Caco-2 (cell line): Measurements from ENCODE around the gene SECISBP2L. TPM values are rescaled to one million over a fixed set of nuclear protein-coding genes. Genes with fewer than 3 reads are reported as not detected.

Source experiments
- BruUV-seq: library from RNA; stranded (reverse); fragments of 400-500 nt; replicated peaks from 2 replicates; lab custom pipeline; 2021; lab: Mats Ljungman, UMichigan
- CTCF ChIA-PET: fragments of 300-600 bp; sonication (Branson Sonifier 250); formaldehyde crosslinking; loops from one replicate; lab custom pipeline; 2022; ENCODE audit warnings: antibody characterized with exemption; lab: Charles Lee
- POLR2A ChIA-PET: fragments of 300-600 bp; sonication (Branson Sonifier 250); formaldehyde crosslinking; loops from one replicate; lab custom pipeline; 2022; ENCODE audit warnings: antibody characterized with exemption; lab: Charles Lee
- DNase-seq, 2 experiments: peaks; one replicate each; pipeline versions ENCODE4 v3.0.0 to v3.0.0-alpha.2; 2020 to 2022
- H3K27me3 ChIP-seq: replicated peaks from 2 replicates; pipeline ENCODE4 v1.6.0; 2011; ENCODE audit warnings: low read length; ENCODE audit not compliant: control insufficient read depth, insufficient read depth
- H3K36me3 ChIP-seq: 2 replicates; pipeline ENCODE4 v1.5.1; 2011; ENCODE audit warnings: low read length; ENCODE audit not compliant: control insufficient read depth, insufficient read depth
- H3K4me1 ChIP-seq: fragments of 250-450 bp; sonication (Bioruptor Pico); 2 replicates; pipeline ENCODE4 v1.5.1; 2020; ENCODE audit warnings: mild to moderate bottlenecking
- H3K4me3 ChIP-seq: 2 replicates; pipeline ENCODE4 v1.5.1; 2011; ENCODE audit warnings: low read depth, mild to moderate bottlenecking, control low read depth, low read length
- H3K9me3 ChIP-seq: fragments of 250-450 bp; sonication (Bioruptor Pico); 2 replicates; pipeline ENCODE4 v1.5.1; 2020; ENCODE audit warnings: mild to moderate bottlenecking, moderate library complexity
- H3K27ac Mint-ChIP-seq: one replicate; pipeline ENCODE4 v1.8.0; 2022; ENCODE audit warnings: mixed read lengths; ENCODE audit not compliant: unreplicated experiment
- H3K27me3 Mint-ChIP-seq: one replicate; pipeline ENCODE4 v1.8.0; 2022; ENCODE audit warnings: mixed read lengths; ENCODE audit not compliant: insufficient read depth, unreplicated experiment
- H3K36me3 Mint-ChIP-seq: one replicate; pipeline ENCODE4 v1.8.0; 2022; ENCODE audit warnings: mild to moderate bottlenecking, mixed read lengths; ENCODE audit not compliant: insufficient read depth, unreplicated experiment
- H3K4me1 Mint-ChIP-seq: one replicate; pipeline ENCODE4 v1.8.0; 2022; ENCODE audit warnings: low read depth, mixed read lengths; ENCODE audit not compliant: unreplicated experiment
- H3K4me3 Mint-ChIP-seq: one replicate; pipeline ENCODE4 v1.8.0; 2022; ENCODE audit warnings: mild to moderate bottlenecking, moderate library complexity, mixed read lengths; ENCODE audit not compliant: unreplicated experiment
- H3K9me3 Mint-ChIP-seq: one replicate; pipeline ENCODE4 v1.8.0; 2022; ENCODE audit warnings: mixed read lengths; ENCODE audit not compliant: unreplicated experiment
- intact Hi-C: fragments of 100-400 bp; cut with micrococcal nuclease; formaldehyde crosslinking; loops from one replicate; pipeline ENCODE4 v1.10.0; 2022; ENCODE audit not compliant: unreplicated experiment
- total RNA-seq: library from RNA; stranded (reverse); gene quantifications from 2 replicates; pipeline ENCODE4 v1.2.3, GENCODE V29; 2022
- TF ChIP-seq, protein P1 (sequence below), 2 experiments: fragments of 200-600 bp in 1 of 2; IDR thresholded peaks; 1 replicate in 1 of 2; 2 replicates in 1 of 2; pipeline versions ENCODE4 v1.5.1 to v1.8.0; 2011 to 2022; ENCODE audit warnings: antibody characterized with exemption in 1 of 2, control low read depth in 1 of 2, inconsistent platforms in 1 of 2, low read depth in 1 of 2, low read length in 1 of 2, mild to moderate bottlenecking in 1 of 2, moderate library complexity in 1 of 2; ENCODE audit not compliant: insufficient read depth in 1 of 2, severe bottlenecking in 1 of 2, unreplicated experiment in 1 of 2

Gene SECISBP2L
- total RNA-seq, 1 experiment from 2014 or later, result 27.9 TPM

- ChIA-PET CTCF (no interaction called here), POLR2A (no interaction called here)
Observed at GRCh38 chr15:48985516-48985915, 60.7 kb downstream of the SECISBP2L start.

DNA sequence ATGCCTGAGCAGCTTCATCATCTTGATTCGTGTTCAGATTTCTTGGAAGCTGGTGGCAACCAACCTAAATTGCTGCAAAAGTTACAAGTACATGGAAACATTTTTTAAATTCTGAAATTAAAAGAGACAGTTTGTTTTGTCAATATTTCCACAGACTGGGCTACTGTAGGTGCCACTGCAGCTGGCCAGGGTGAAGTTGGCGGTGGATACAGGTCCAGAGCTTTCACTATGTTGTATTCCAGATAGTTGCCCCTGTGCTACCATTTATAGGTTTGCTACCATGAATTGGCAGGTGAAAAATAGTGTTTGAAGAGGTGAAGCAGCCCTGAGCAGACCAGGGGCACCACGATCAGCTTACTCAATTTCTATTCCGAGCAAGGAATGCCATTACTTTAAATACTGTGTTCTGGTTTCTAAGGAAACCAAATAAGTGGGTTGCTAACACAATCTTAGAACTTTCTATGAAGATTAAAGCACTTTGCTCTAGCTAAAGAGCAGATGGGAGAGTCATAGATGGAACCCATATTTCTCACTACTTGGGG lies 61.4 kb downstream of the SECISBP2L start:
- no TSS peak for BruUV-seq
- no peaks in the 10 kb centered on the region for H3K9me3 Mint-ChIP-seq
- H3K27ac Mint-ChIP-seq, result no peak overlapping the region
- Histone ChIP-seq H3K27me3 (no peaks in the 10 kb centered on the region), H3K9me3 (no peaks in the 10 kb centered on the region), H3K4me1 (no peaks in the 10 kb centered on the region), H3K36me3 (no peaks in the 10 kb centered on the region), H3K4me3 (no peak overlapping the region)
- no peaks in the 10 kb centered on the region for H3K4me1 Mint-ChIP-seq
- H3K27me3 Mint-ChIP-seq, result no peaks in the 10 kb centered on the region
- H3K4me3 Mint-ChIP-seq, result no peak overlapping the region
- H3K36me3 Mint-ChIP-seq, result peaks cover 7% of the 10 kb centered on the region
- TF ChIP-seq, protein P1, sequence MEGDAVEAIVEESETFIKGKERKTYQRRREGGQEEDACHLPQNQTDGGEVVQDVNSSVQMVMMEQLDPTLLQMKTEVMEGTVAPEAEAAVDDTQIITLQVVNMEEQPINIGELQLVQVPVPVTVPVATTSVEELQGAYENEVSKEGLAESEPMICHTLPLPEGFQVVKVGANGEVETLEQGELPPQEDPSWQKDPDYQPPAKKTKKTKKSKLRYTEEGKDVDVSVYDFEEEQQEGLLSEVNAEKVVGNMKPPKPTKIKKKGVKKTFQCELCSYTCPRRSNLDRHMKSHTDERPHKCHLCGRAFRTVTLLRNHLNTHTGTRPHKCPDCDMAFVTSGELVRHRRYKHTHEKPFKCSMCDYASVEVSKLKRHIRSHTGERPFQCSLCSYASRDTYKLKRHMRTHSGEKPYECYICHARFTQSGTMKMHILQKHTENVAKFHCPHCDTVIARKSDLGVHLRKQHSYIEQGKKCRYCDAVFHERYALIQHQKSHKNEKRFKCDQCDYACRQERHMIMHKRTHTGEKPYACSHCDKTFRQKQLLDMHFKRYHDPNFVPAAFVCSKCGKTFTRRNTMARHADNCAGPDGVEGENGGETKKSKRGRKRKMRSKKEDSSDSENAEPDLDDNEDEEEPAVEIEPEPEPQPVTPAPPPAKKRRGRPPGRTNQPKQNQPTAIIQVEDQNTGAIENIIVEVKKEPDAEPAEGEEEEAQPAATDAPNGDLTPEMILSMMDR (IDR thresholded peaks at IDR 0.05; ENCODE audit: insufficient read depth in 1 of 2, low read depth in 1 of 2, low read length in 1 of 2, severe bottlenecking in 1 of 2, unreplicated experiment in 1 of 2), result no peak
- ChIA-PET CTCF (no interaction called here), POLR2A (no interaction called here)
- DNase-seq, result no peak
- intact Hi-C loops, result no loop called here

More at GRCh38 chr15:48985516-48985915, 60.7 kb downstream of the SECISBP2L start:
- Mint-ChIP-seq H3K4me1 (no peaks in the 10 kb centered on the region), H3K9me3 (no peaks in the 10 kb centered on the region), H3K27me3 (no peaks in the 10 kb centered on the region), H3K4me3 (no peak overlapping the region), H3K27ac (no peak overlapping the region), H3K36me3 (peaks cover 7% of the 10 kb centered on the region)
- TF ChIP-seq, protein P1 (IDR thresholded peaks at IDR 0.05; ENCODE audit: insufficient read depth in 1 of 2, low read depth in 1 of 2, low read length in 1 of 2, severe bottlenecking in 1 of 2, unreplicated experiment in 1 of 2), result no peak
- Histone ChIP-seq H3K4me1 (no peaks in the 10 kb centered on the region), H3K27me3 (no peaks in the 10 kb centered on the region), H3K9me3 (no peaks in the 10 kb centered on the region), H3K36me3 (no peaks in the 10 kb centered on the region), H3K4me3 (no peak overlapping the region)
- no peak for DNase-seq
- intact Hi-C loops, result no loop called here
- BruUV-seq, result no TSS peak

DNA sequence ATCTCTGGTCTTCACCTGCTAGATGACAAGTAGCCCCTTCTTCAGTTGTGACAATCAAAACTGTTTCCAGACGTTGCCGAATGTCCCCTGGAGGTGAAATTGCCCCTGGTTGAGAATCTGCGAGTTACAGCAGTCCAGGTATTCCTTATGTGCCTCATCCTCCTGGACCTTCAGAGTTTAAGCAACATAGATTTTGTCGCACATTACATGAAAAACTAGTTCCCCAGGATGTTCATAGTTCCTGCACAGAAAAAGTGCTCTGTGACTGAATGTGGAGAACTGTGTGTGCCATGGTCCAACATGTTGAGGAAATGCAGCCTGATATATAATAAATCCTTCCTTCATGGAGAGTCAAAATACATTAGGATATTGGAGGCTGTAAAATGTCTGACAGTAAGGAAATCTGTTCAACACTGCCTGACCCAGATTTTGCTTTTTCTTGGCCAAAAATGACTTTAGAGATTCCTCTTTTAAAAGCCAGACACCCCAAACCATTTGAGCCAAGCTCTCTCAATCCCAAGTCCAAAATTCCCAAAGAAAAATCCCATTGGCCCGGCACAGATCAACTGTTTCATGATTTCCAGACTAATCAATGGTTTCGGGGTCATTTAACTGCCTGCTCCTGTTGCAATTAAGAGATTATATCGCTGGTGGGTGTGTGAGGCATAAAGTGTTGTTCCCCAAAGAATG lies 62.1 kb downstream of the SECISBP2L start:
- Mint-ChIP-seq H3K27me3 (no peaks in the 10 kb centered on the region), H3K36me3 (peaks cover 7% of the 10 kb centered on the region), H3K27ac (no peak overlapping the region), H3K4me1 (no peaks in the 10 kb centered on the region), H3K4me3 (no peak overlapping the region), H3K9me3 (no peaks in the 10 kb centered on the region)
- no peaks in the 10 kb centered on the region for H3K36me3 ChIP-seq
- BruUV-seq, result no TSS peak
- ChIA-PET POLR2A (no interaction called here), CTCF (no interaction called here)
- H3K9me3 ChIP-seq, result no peaks in the 10 kb centered on the region
- H3K27me3 ChIP-seq, result no peaks in the 10 kb centered on the region
- DNase-seq, result no peak
- no peaks in the 10 kb centered on the region for H3K4me1 ChIP-seq
- intact Hi-C loops, result no loop called here
- TF ChIP-seq, protein P1 (IDR thresholded peaks at IDR 0.05; ENCODE audit: insufficient read depth in 1 of 2, low read depth in 1 of 2, low read length in 1 of 2, severe bottlenecking in 1 of 2, unreplicated experiment in 1 of 2), result no peak
- H3K4me3 ChIP-seq, result no peak overlapping the region
